Spleen (tissue), 11 donors: ENCODE data around the gene CR1. TPM values are rescaled to one million over a fixed set of nuclear protein-coding genes. Genes with fewer than 3 reads are reported as not detected.
"Not testable (repeated sequence)": the region's sequence is repeated elsewhere in the genome, so short reads cannot be mapped to it uniquely, and the experiment has no call there.

Experiments
- DNase-seq: peaks from one replicate; pipeline ENCODE4 v3.0.0-alpha.2; 2020
- H3K27ac ChIP-seq, 8 donors: fragments of 200-600 bp; sonication (generic) in 7 of 8; 1 replicate in 4 of 8; 2 replicates in 4 of 8; pipeline versions ENCODE4 v1.5.0 to v1.8.0; 2016 to 2021; ENCODE audit warnings: inconsistent platforms in 4 of 8, mild to moderate bottlenecking in 4 of 8, moderate library complexity in 1 of 8
- H3K27me3 ChIP-seq, 7 donors: fragments of 200-600 bp; sonication (generic) in 6 of 7; replicated peaks in 1 of 7; 1 replicate in 4 of 7; 2 replicates in 3 of 7; pipeline versions ENCODE4 v1.5.0 to v1.8.0; 2016 to 2021; ENCODE audit warnings: inconsistent platforms in 3 of 7, mild to moderate bottlenecking in 1 of 7
- H3K36me3 ChIP-seq, 6 donors: fragments of 200-600 bp; sonication (generic) in 5 of 6; 1 replicate in 4 of 6; 2 replicates in 2 of 6; pipeline versions ENCODE4 v1.5.0 to v1.8.0; 2016 to 2021; ENCODE audit warnings: inconsistent platforms in 2 of 6
- H3K4me1 ChIP-seq, 6 donors: fragments of 200-600 bp; sonication (generic) in 5 of 6; 1 replicate in 3 of 6; 2 replicates in 3 of 6; pipeline versions ENCODE4 v1.5.0 to v1.8.0; 2016 to 2021; ENCODE audit warnings: inconsistent platforms in 3 of 6
- H3K4me3 ChIP-seq, 8 donors: fragments of 200-600 bp; sonication (generic) in 7 of 8; 1 replicate in 4 of 8; 2 replicates in 4 of 8; pipeline versions ENCODE4 v1.5.0 to v1.8.0; 2016 to 2021; ENCODE audit warnings: inconsistent platforms in 4 of 8, mild to moderate bottlenecking in 4 of 8, moderate library complexity in 2 of 8
- H3K9me3 ChIP-seq, 8 donors: fragments of 200-600 bp; sonication (generic) in 7 of 8; 1 replicate in 4 of 8; 2 replicates in 4 of 8; pipeline versions ENCODE4 v1.5.0 to v1.8.0; 2016 to 2021; ENCODE audit warnings: inconsistent platforms in 4 of 8
- CTCF ChIP-seq, 11 experiments: fragments of 200-600 bp in 7 of 11; fragments of 450-650 bp in 4 of 11; sonication (generic) in 4 of 11; IDR thresholded peaks in 8 of 11; conservative IDR thresholded peaks in 3 of 11; 1 replicate in 7 of 11; 2 replicates in 4 of 11; pipeline versions ENCODE4 v1.4.0 to v1.8.0; 2016 to 2021; ENCODE audit warnings: antibody characterized with exemption in 11 of 11, inconsistent platforms in 4 of 11, mild to moderate bottlenecking in 1 of 11
- POLR2A ChIP-seq, 3 donors: fragments of 450-650 bp; IDR thresholded peaks; one replicate each; pipeline ENCODE4 v1.5.1; 2017; ENCODE audit warnings: antibody characterized with exemption in 3 of 3, mild to moderate bottlenecking in 1 of 3
- POLR2AphosphoS5 ChIP-seq, 3 donors: sonication (generic); formaldehyde crosslinking; IDR thresholded peaks; one replicate each; pipeline ENCODE4 v1.5.1; 2017; ENCODE audit warnings: antibody characterized with exemption in 3 of 3
- WGBS, 5 donors: extraction: QIAGEN DNeasy Blood & Tissue Kit in 3 of 5; methylation state at CpG; one replicate each; pipeline versions ENCODE4 v1.1.5 to v1.1.7; 2013 to 2018; 5-methylcytosine and 5-hydroxymethylcytosine counted together
- intact Hi-C: fragments of 100-400 bp; cut with DNase I; formaldehyde crosslinking; loops from one replicate; pipeline ENCODE4 v1.15.0; 2023; ENCODE audit warnings: low total_unique reads
- polyA plus RNA-seq, 3 donors: library from polyadenylated mRNA; stranded (reverse); fragments of 200-250 nt; gene quantifications; one replicate each; pipeline ENCODE4 v1.2.1, GENCODE V29; 2013
- total RNA-seq, 7 donors: library from RNA; depleted of rRNA in 3 of 7; stranded (reverse); fragments of >200 nt in 3 of 7; fragmentation: NEBNext Ultra II Directional in 4 of 7; extraction: Animal tissue kit (Norgen Biotek cat#: 25700) in 4 of 7; gene quantifications; one replicate each; pipeline versions ENCODE4 v1.1.0 to v1.2.1, GENCODE V29; 2016 to 2021
- donor health status: healthy with polysubstance abuse.
- donor health status: DM: no; HTN: no; CAD: no; lungs with moderate emphysema.
- donor health status: DM: no; HTN: no; CAD: no.
- donor health status: Bipolar disorder and iron deficiency.
- donor health status: healthy.
- donor health status: DM: no; HTN: no; CAD: no.
- donor health status: DM: yes; HTN: yes; CAD: no.

The CR1 gene
- total and polyA plus RNA-seq, 10 donors, result 30.5 to 290 (median 159) TPM

- intact Hi-C loops, result no loop called here
- Histone ChIP-seq H3K36me3 (peaks cover 0 to 2% (median 0%) of the 10 kb centered on the region in 6 donors), H3K27ac (no peak overlapping the region), H3K9me3 (no peaks in the 10 kb centered on the region), H3K4me1 (peaks cover 0 to 64% (median 15%) of the 10 kb centered on the region in 6 donors), H3K4me3 (no peak overlapping the region), H3K27me3 (peaks cover 0 to 39% (median 4%) of the 10 kb centered on the region in 7 donors)
- 90 to 99% (median 93%) methylated on average over 1 of the region's 1 CpG for WGBS, 5 donors
- DNase-seq, result no peak
- no peak for TF ChIP-seq CTCF (IDR thresholded peaks at IDR 0.05 in 8 of 11, conservative IDR thresholded peaks at IDR 0.05 in 3 of 11)
- TF ChIP-seq POLR2A (IDR thresholded peaks at IDR 0.05), result no peak
- TF ChIP-seq POLR2AphosphoS5 (IDR thresholded peaks at IDR 0.05), result no peak
Measured at GRCh38 chr1:207494171-207494570, 1.8 kb upstream of the CR1 start.

- intact Hi-C loops, result loop anchor here (5.0 kb wide), 1 partner anchor 408 kb away; the partner anchor contains the start of gene C4BPB
- Histone ChIP-seq H3K4me3 (peak overlapping the region in 6 of 8 donors; percentile 41 to 78 (median 57)), H3K27ac (peak overlapping the region in 7 of 8 donors; percentile 83 to 98 (median 92)), H3K27me3 (peaks cover 0 to 39% (median 4%) of the 10 kb centered on the region in 7 donors), H3K4me1 (peaks cover 0 to 75% (median 20%) of the 10 kb centered on the region in 6 donors)
- WGBS, 5 donors, result 66 to 79% (median 74%) methylated on average over 8 of the region's 8 CpGs
- not testable (repeated sequence) for H3K9me3 ChIP-seq, DNase-seq, H3K36me3 ChIP-seq
- peak in 1 of 11 experiments; percentile 12 for TF ChIP-seq CTCF (IDR thresholded peaks at IDR 0.05 in 8 of 11, conservative IDR thresholded peaks at IDR 0.05 in 3 of 11)
Measured at GRCh38 chr1:207495281-207495680, 676 bp upstream of the CR1 start.

- WGBS, 5 donors, result 25 to 49% (median 42%) methylated on average over 5 of the region's 5 CpGs
- H3K4me3 ChIP-seq, result peak overlapping the region in 7 of 8 donors; percentile 41 to 78 (median 57)
- peak overlapping the region; percentile 1 to 98 (median 90) for H3K27ac ChIP-seq
- H3K36me3 ChIP-seq, result peaks cover 0 to 5% (median 0%) of the 10 kb centered on the region in 6 donors
- no peak for DNase-seq
- H3K4me1 ChIP-seq, result peaks cover 0 to 86% (median 20%) of the 10 kb centered on the region in 6 donors
- TF ChIP-seq CTCF (IDR thresholded peaks at IDR 0.05 in 8 of 11, conservative IDR thresholded peaks at IDR 0.05 in 3 of 11), result no peak
- TF ChIP-seq POLR2AphosphoS5 (IDR thresholded peaks at IDR 0.05), result peak in 1 of 3 donors; percentile 35
- TF ChIP-seq POLR2A (IDR thresholded peaks at IDR 0.05), result no peak
- no peaks in the 10 kb centered on the region for H3K9me3 ChIP-seq
- intact Hi-C loops, result loop anchor here (5.0 kb wide), 1 partner anchor 411 kb away; the partner anchor contains the start of gene C4BPB
- H3K27me3 ChIP-seq, result peaks cover 0 to 32% (median 4%) of the 10 kb centered on the region in 7 donors
Measured at GRCh38 chr1:207497941-207498340, 2.0 kb downstream of the CR1 start.

- Histone ChIP-seq H3K4me1 (peaks cover 0 to 70% (median 18%) of the 10 kb centered on the region in 6 donors), H3K27ac (peak overlapping the region in 2 of 8 donors; percentile 96 to 98), H3K4me3 (peak overlapping the region in 1 of 8 donors; percentile 3), H3K27me3 (peaks cover 0 to 32% (median 0%) of the 10 kb centered on the region in 7 donors), H3K36me3 (peaks cover 0 to 5% (median 0%) of the 10 kb centered on the region in 6 donors), H3K9me3 (no peaks in the 10 kb centered on the region)
- peak; percentile 86 for DNase-seq
- TF ChIP-seq POLR2AphosphoS5 (IDR thresholded peaks at IDR 0.05), result no peak
- TF ChIP-seq CTCF (IDR thresholded peaks at IDR 0.05 in 8 of 11, conservative IDR thresholded peaks at IDR 0.05 in 3 of 11), result peak; percentile 50 to 79 (median 76)
- intact Hi-C loops, result loop anchor here (5.0 kb wide), 1 partner anchor 412 kb away; the partner anchor contains the start of gene C4BPB
- 0 to 3% (median 1%) methylated on average over 4 of the region's 4 CpGs for WGBS, 5 donors
Measured at GRCh38 chr1:207499573-207499972, 3.6 kb downstream of the CR1 start.
